ENCODE data around the gene FOXRED1. TPM values are rescaled to one million over a fixed set of nuclear protein-coding genes. Genes with fewer than 3 reads are reported as not detected.

The FOXRED1 gene
- total and polyA plus RNA-seq, 2 of the 13 experiments (the other 11 are each of a cell fraction or from before 2014, with no cell fraction given): 29.6 to 42.9 TPM

- peak in 1 of 2 experiments; percentile 46; a peak in 1 of 4 replicates for TF ChIP-seq REST (IDR thresholded peaks at IDR 0.05; ENCODE audit: borderline replicate concordance in 1 of 2, low read depth in 1 of 2, low read length in 2 of 2)
- TF ChIP-seq ZNF446 (CRISPR knock-in tag; IDR thresholded peaks at IDR 0.05): no peak
- peak; percentile 96 for TF ChIP-seq FOXC1 (CRISPR knock-in tag; IDR thresholded peaks at IDR 0.05; ENCODE audit: borderline replicate concordance)
- no peak for TF ChIP-seq POLR2AphosphoS2 (IDR thresholded peaks at IDR 0.05; ENCODE audit: low read depth, low read length)
- peak; percentile 85; the same call in 1 of the 2 replicates for TF ChIP-seq CREBL2 (CRISPR knock-in tag; IDR thresholded peaks at IDR 0.05; ENCODE audit: borderline replicate concordance)
- peak; percentile 72; the same call in 1 of the 2 replicates for TF ChIP-seq ZNF800 (CRISPR knock-in tag; IDR thresholded peaks at IDR 0.05)
- TF ChIP-seq WIZ (CRISPR knock-in tag; IDR thresholded peaks at IDR 0.05): peak; percentile 79; the same call in 1 of the 2 replicates
- peak; percentile 100 for TF ChIP-seq ZFP36L1 (CRISPR knock-in tag; IDR thresholded peaks at IDR 0.05)
- TF ChIP-seq ZNF629 (CRISPR knock-in tag; conservative IDR thresholded peaks at IDR 0.05): peak; percentile 37; the same call in 1 of the 2 replicates
- peak; percentile 91 for TF ChIP-seq ZBTB20 (CRISPR knock-in tag; IDR thresholded peaks at IDR 0.05; ENCODE audit: borderline replicate concordance, low read depth)
- TF ChIP-seq TEAD2 (CRISPR knock-in tag; IDR thresholded peaks at IDR 0.05): 0 out of 2 replicates have a peak, but pooled peaks have one; percentile 15
- TF ChIP-seq ZNF33B (CRISPR knock-in tag; IDR thresholded peaks at IDR 0.05): peak; percentile 96
- TF ChIP-seq CENPX (CRISPR knock-in tag; IDR thresholded peaks at IDR 0.05): no peak
- TF ChIP-seq ZNF777 (CRISPR knock-in tag; IDR thresholded peaks at IDR 0.05): peak; percentile 61; the same call in 1 of the 2 replicates
- TF ChIP-seq BORCS8-MEF2B (CRISPR knock-in tag; IDR thresholded peaks at IDR 0.05): peak; percentile 93
- TF ChIP-seq ZNF329 (CRISPR knock-in tag; IDR thresholded peaks at IDR 0.05; ENCODE audit: low read depth): no peak; the same call in 1 of the 2 replicates
- TF ChIP-seq RARG (CRISPR knock-in tag; IDR thresholded peaks at IDR 0.05; ENCODE audit: low read depth): 0 out of 2 replicates have a peak, but pooled peaks have one; percentile 79
- TF ChIP-seq ZNF83 (CRISPR knock-in tag; IDR thresholded peaks at IDR 0.05; ENCODE audit: borderline replicate concordance): peak; percentile 83; the same call in 1 of the 2 replicates
- TF ChIP-seq TBL1XR1 (IDR thresholded peaks at IDR 0.05; ENCODE audit: borderline replicate concordance, low read length, partially characterized antibody): no peak
- TF ChIP-seq USF2 (IDR thresholded peaks at IDR 0.05; ENCODE audit: low read depth, low read length): no peak
- TF ChIP-seq USF2 (CRISPR knock-in tag; IDR thresholded peaks at IDR 0.05; ENCODE audit: borderline replicate concordance): no peak
These were observed 34.9 kb downstream of the FOXRED1 start, which contains the start of gene DCPS (continued) for GRCh38 chr11:126303623-126304456.

Data from HepG2 (cell line).